Right forelimb (tissue), 1 donor: ENCODE measurements around the gene RNF146.
"Not testable (repeated sequence)": the region's sequence is repeated elsewhere in the genome, so short reads cannot be mapped to it uniquely, and the experiment has no call there.

Source experiments
- DNase-seq: peaks from one replicate; pipeline ENCODE4 v3.0.0-alpha.2; 2018

Gene RNF146

DNA sequence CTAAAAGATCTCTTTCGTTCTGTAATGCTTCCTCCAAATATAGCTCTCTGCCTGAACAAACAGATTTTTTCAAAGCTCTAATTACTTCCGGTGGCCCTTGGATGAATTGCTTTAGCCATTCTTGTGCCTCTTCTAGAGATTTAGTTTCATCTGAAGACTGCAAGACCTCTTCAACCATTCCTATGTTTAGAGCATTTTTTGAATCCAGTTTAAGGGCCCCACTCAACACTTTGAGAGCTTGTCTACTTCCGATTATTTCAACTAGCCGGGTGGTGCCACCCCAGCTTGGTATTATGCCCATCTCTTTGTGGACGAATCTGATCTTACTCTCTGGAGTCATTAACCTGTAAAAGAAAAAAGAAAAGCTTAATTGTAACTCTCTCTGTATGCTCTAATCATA lies 23.3 kb downstream of the RNF146 start:
- no peak for DNase-seq

GRCh38 chr6:127290391-127291265 lies 24.0 kb downstream of the RNF146 start:
- no peak for DNase-seq

DNA sequence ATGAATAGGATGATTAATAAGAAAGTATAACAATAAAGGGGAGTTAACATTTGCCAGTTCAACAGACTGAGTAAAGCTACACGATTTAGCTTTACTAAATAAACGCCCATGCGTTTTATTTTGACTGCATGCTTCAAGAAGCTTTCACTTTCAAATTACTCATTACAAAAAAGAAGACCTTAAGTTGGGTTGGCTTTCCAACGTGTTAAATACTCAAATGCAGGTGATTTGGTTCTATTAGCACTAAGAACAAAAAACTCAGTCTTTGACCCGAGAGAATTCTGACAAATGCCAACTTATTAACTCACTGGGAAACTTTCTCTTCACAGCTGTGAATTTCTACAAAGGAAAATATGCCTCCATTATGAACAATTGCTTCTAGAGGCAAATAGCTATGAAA lies 24.8 kb downstream of the RNF146 start:
- no peak for DNase-seq

DNA sequence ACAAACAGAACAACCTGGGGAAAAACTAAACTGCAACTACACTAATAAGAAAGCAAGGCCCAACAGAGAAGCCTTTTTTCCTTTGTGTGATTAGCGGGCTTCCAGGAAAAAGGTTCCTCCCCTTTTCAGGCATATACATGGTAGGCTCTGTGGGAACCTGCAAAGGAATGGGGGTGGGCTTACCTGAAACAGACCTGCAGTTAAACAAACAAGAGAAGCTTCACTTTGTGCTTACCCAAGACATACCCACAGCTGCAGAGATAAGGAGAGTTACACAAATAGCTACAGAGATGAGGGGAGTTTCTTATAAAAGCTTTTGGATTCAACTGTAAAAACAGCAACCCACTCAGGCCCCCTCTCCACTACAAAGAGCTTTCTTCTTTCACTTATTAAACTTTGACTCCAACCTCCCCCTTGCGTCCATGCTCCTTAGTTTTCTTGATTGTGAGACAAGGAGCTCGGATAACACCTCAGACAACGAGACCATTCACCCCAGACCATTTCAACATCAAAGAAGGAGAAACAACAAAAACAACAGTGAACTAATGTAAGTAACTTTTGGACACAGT lies 30.9 kb downstream of the RNF146 start:
- DNase-seq, result no peak

DNA sequence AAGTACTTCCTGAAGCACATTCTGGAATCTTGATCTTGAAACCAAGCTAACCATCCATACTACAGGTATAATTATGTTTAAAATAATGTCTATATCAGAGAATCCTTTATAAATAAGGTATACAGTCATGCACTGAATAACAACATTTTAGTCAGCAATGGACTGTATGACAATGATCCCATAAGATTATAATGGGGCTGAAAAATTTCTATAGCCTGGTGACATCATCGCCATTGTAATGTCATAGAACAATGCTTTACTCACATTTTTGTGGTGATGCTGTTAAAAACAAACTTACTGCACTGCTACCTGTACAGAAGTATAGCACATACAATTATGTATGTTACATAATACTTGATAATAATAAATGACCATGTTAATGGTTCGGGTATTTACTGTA lies 31.8 kb downstream of the RNF146 start:
- DNase-seq, result no peak

DNA sequence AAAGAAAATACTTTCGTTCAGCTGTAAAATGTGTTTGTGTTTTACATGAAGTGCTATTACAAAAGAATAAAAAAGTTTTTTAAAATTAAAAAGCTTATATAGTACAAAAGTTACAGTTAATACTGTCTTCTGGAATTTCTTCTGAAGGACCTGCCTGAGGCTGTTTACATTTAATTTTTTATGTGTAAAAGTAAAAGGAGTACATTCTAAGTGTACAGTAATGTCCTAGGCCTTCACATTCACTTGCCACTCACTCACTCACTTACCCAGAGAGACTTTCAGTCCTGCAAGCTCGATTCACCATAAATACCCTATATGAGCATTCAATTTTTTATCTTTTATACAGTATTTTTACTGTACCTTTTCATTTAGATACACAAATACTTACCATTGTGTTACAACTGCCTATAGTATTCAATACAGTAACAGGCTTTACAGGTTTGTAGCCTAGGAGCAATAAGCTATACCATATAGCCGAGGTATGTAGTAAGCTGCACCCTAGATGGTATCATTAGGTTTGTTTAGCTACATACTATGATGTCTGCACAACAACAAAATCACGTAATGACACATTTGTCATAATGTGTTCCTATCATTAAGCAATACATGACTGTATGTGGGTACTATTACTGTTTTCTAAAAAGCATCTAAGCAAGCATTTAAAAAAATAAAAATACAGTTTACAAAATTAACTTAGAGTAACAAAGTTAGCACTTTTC lies 33.0 kb downstream of the RNF146 start:
- DNase-seq, result no peak

GRCh38 chr6:127300411-127300810 lies 33.7 kb downstream of the RNF146 start:
- DNase-seq, result no peak

DNA sequence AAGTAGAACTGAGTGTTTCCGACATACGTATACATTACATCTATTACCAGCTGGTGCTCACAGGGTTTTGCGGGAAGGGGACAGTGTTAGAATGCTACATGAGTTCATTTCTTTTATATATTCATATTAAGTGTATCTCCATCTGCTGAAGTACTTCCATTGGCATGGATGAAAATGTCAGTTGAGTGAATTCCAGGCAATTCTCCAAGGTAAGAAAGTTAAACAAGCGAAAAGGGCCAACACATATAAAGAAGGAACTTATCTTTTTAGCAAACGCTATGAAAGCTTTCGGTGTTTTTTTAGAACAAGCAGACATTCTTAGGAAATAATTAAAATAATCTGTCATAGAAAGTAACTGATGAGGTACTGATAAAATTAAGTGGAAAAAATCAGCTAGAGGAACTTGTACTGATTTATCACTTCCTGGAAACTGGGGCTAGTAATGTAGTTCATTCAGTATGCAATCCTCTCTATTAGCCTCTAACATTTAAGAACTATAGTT lies 34.6 kb downstream of the RNF146 start:
- DNase-seq, result no peak

DNA sequence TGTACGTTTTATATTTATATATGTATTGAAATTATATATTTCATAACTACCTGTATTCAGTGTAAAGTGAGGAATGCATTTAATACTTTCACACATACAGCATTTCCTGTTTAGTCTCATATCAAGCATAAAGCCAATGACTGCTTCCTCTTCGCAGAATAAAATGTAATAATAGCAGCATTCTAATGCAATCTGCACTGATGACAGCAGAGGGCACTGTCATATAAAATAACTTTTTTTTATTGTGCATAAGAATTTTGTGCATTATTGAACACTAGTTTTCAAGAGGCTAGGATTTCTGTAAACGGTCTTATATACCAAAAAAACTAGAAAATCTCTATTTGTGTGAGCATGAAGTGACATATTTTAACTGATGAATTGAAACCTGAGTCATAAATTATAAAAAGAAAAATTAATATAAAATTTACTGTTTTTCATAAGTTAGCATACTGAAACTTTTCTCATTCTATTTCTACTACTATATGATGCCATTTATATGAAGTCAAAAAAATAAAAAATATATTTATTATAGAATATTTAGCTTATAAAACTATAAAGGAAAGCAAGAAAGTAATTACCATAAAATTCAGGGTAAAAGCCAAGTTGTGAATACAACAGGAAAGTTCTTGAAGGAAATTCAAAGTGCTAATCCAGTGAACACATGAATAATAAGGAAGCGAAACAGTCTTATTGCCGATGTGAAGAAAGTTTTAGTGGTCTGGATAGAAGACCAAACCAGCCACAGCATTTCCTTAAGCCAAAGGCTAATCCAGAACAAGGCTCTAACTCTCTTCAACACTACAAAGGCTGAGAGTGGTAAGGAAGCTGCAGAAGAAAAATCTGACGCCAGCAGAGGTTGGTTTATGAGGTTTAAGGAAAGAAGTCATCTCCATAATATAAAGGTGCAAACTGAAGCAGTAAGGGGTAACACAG lies 36.3 kb downstream of the RNF146 start:
- DNase-seq, result no peak

- no peak for DNase-seq
Measured at GRCh38 chr6:127303917-127304316, 37.3 kb downstream of the RNF146 start.

DNA sequence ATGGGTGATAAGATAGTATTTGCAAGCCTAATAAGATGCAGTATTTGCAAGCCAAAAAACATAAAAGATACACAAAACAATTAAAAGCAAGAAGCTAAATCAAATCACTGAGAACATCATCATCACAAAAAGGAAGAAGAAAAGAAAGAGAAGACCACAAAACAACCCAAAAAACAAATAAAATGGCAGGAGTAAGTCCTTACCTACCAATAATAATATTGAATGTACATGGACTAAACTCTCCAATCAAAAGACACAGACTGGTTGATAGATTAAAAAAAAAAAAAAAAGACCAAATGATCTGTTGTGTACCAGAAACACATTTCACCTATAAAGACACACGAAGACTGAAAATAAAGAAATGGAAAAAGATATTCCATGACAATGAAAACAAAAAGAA lies 39.1 kb downstream of the RNF146 start:
- no peak for DNase-seq

DNA sequence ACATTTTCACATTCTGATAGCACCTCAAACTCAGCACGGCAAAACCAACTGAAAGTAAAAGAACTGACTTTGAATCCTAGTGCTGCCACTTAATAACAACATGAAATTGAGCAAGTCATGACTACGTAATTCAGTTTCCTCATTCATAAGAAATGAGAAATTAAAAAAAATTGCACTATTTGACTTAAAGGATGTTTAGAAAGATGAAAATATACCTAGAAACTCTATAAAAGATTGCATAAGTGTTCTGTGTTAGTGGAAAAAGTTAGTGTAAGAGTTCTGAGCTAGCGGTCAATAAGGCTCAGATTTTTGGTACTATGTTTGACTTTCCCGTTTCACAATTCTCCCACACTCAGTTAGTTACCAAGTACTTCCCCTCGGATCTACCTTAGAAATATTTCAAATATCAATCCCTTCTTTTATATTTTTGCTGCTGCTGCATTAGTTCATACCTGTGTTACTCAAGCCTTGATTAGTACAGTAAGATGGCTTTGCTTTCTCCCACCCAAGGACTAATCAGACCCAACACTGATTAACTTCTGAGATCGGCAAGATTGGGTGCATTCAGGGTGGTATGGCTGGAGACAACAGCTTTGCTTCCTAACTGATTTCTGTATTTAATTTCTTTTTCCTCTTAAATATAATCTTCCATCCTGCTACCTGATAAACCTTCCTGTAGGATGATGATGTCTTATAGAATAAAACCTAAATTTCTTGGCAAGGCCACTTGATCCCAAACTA lies 50.9 kb downstream of the RNF146 start:
- no peak for DNase-seq

GRCh38 chr6:127319686-127320085 lies 53.0 kb downstream of the RNF146 start:
- no peak for DNase-seq

DNA sequence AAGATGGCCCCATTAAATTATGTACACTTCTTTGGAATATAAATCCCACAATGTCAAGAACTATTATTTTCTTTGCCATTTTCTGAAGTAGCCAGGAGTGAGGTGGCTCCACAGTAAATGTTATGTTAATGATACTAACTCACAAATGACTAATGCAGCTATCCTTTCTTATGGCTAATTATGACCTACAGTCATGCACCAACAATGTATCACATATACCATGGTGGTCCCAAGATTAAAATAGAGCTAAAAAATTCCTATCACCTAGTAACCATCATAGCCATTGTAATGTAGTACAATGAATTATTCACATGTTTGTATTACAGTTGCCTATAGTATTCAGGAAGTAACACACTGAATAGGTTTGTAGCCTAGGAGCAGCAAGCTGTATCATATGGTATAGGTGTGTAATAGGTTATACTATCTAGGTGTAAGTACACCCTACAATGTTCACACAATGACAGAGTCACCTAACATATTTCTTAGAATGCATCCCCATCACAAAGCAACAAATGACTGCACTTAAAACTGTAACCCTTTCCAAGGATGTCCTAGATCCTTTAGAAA lies 61.5 kb downstream of the RNF146 start:
- DNase-seq, result no peak

- not testable (repeated sequence) for DNase-seq
Measured at GRCh38 chr6:127331256-127331655, 64.6 kb downstream of the RNF146 start.

GRCh38 chr6:127332383-127332961 lies 65.8 kb downstream of the RNF146 start:
- no peak for DNase-seq
